Aorta (tissue), 5 donors: ENCODE results near the gene FBXW5. TPM values are rescaled to one million over a fixed set of nuclear protein-coding genes. Genes with fewer than 3 reads are reported as not detected.

ENCODE experiments used
- ATAC-seq: fragments of 200-7000 bp; cut with Tn5 transposase; one replicate; pipeline ENCODE4 v1.9.1; 2022; ENCODE audit warnings: moderate library complexity; ENCODE audit not compliant: low FRiP score
- DNase-seq, 2 donors: peaks; one replicate each; pipeline ENCODE4 v3.0.0-alpha.2; 2020
- H3K27ac ChIP-seq, 2 donors: one replicate each; pipeline ENCODE4 v1.5.1; 2013; ENCODE audit warnings: low read length in 2 of 2, mild to moderate bottlenecking in 2 of 2, moderate library complexity in 2 of 2, control low read depth in 1 of 2, inconsistent platforms in 1 of 2, low read depth in 1 of 2
- H3K27me3 ChIP-seq, 2 donors: one replicate each; pipeline ENCODE4 v1.6.1; 2013; ENCODE audit warnings: control low read depth in 1 of 2, low read length in 1 of 2, mild to moderate bottlenecking in 1 of 2, moderate library complexity in 1 of 2; ENCODE audit not compliant: insufficient read depth in 2 of 2, control insufficient read depth in 1 of 2
- H3K36me3 ChIP-seq, 2 donors: one replicate each; pipeline ENCODE4 v1.6.1; 2013; ENCODE audit warnings: control low read depth in 1 of 2, low read length in 1 of 2, mild to moderate bottlenecking in 1 of 2; ENCODE audit not compliant: insufficient read depth in 2 of 2, control insufficient read depth in 1 of 2
- H3K4me1 ChIP-seq, 2 donors: one replicate each; pipeline ENCODE4 v1.6.1; 2013; ENCODE audit warnings: low read length in 2 of 2, control low read depth in 1 of 2, mild to moderate bottlenecking in 1 of 2, moderate library complexity in 1 of 2; ENCODE audit not compliant: insufficient read depth in 2 of 2, control insufficient read depth in 1 of 2
- H3K4me3 ChIP-seq, 2 donors: one replicate each; pipeline ENCODE4 v1.5.1; 2013; ENCODE audit warnings: low read length in 2 of 2, control low read depth in 1 of 2, mild to moderate bottlenecking in 1 of 2
- H3K9me3 ChIP-seq: one replicate; pipeline ENCODE4 v1.6.1; 2013; ENCODE audit warnings: mild to moderate bottlenecking, low read length; ENCODE audit not compliant: control insufficient read depth
- WGBS, 2 donors: extraction: QIAGEN DNeasy Blood & Tissue Kit; methylation state at CpG; one replicate each; pipeline ENCODE4 v1.1.7; 2013; 5-methylcytosine and 5-hydroxymethylcytosine counted together
- intact Hi-C, 2 donors: fragments of 100-400 bp; cut with DNase I; formaldehyde crosslinking; loops; one replicate each; pipeline versions ENCODE4 v1.14.2 to v1.15.0; 2022
- polyA plus RNA-seq, 2 donors: library from polyadenylated mRNA; stranded (reverse); fragments of 200-250 nt; gene quantifications; one replicate each; pipeline ENCODE4 v1.2.3, GENCODE V29; 2013
- total RNA-seq, 2 donors: library from RNA; stranded (reverse); fragmentation: NEBNext Ultra II Directional; extraction: Animal tissue kit (Norgen Biotek cat#: 25700); gene quantifications; one replicate each; pipeline ENCODE4 v1.2.1, GENCODE V29; 2021
- donor health status: healthy with polysubstance abuse.
- donor health status: Bipolar disorder and iron deficiency.
- donor health status: DM: no; HTN: no; CAD: no.
- donor health status: DM: no; HTN: no; CAD: no.
- donor health status: DM: yes; HTN: yes; CAD: no.

Gene FBXW5
- total and polyA plus RNA-seq, 4 donors, result 92.5 to 191 (median 109) TPM

- no peaks in the 10 kb centered on the region for H3K36me3 ChIP-seq
- no peak overlapping the region for H3K27ac ChIP-seq
- DNase-seq (no peak), ATAC-seq (no peak)
- H3K4me3 ChIP-seq, result no peak overlapping the region
- no peaks in the 10 kb centered on the region for H3K9me3 ChIP-seq
- H3K4me1 ChIP-seq, result no peaks in the 10 kb centered on the region
- no peaks in the 10 kb centered on the region for H3K27me3 ChIP-seq
- intact Hi-C loops, result loop anchor here in 1 of 2 donors (2.0 kb wide), 1 partner anchor 41 kb away; the partner anchor contains the start of gene CLIC3
- 90 to 91% methylated on average over 14 of the region's 14 CpGs for WGBS, 2 donors
These were observed 10.8 kb upstream of the FBXW5 start for GRCh38 chr9:136955202-136955942.

- intact Hi-C loops, result loop anchor here in 1 of 2 donors (2.0 to 5.0 kb wide), 2 partner anchors 42 to 78 kb away; partner anchors contain the start of genes CLIC3 and FUT7
- Histone ChIP-seq H3K9me3 (no peaks in the 10 kb centered on the region), H3K4me1 (no peaks in the 10 kb centered on the region), H3K4me3 (no peak overlapping the region), H3K27me3 (no peaks in the 10 kb centered on the region), H3K36me3 (no peaks in the 10 kb centered on the region), H3K27ac (no peak overlapping the region)
- ATAC-seq, result no peak
- 87 to 92% methylated on average over 24 to 25 of the region's 25 CpGs for WGBS, 2 donors
- DNase-seq, result no peak
These were observed 9.9 kb upstream of the FBXW5 start for GRCh38 chr9:136954270-136955083.

- no peaks in the 10 kb centered on the region for H3K36me3 ChIP-seq
- H3K4me1 ChIP-seq, result no peaks in the 10 kb centered on the region
- intact Hi-C loops, result loop anchor here in 1 of 2 donors (2.0 to 5.0 kb wide), 2 partner anchors 43 to 78 kb away; partner anchors contain the start of genes CLIC3 and FUT7
- ATAC-seq, result no peak
- H3K27me3 ChIP-seq, result no peaks in the 10 kb centered on the region
- H3K9me3 ChIP-seq, result no peaks in the 10 kb centered on the region
- WGBS, 2 donors, result 83 to 91% methylated on average over 17 to 19 of the region's 19 CpGs
- no peak for DNase-seq
- H3K27ac ChIP-seq, result no peak overlapping the region
- no peak overlapping the region for H3K4me3 ChIP-seq
These were observed 9.3 kb upstream of the FBXW5 start for GRCh38 chr9:136953771-136954269.

- no peaks in the 10 kb centered on the region for H3K4me1 ChIP-seq
- intact Hi-C loops, result loop anchor here in 1 of 2 donors (5.0 kb wide), 1 partner anchor 79 kb away; the partner anchor contains the start of gene FUT7
- ATAC-seq, result no peak
These were observed 8.6 kb upstream of the FBXW5 start for GRCh38 chr9:136952876-136953770.

GRCh38 chr9:136952321-136952850, 7.8 kb upstream of the FBXW5 start:
- H3K4me3 ChIP-seq, result no peak overlapping the region
- no peak for DNase-seq
- H3K36me3 ChIP-seq, result no peaks in the 10 kb centered on the region
- no peak overlapping the region for H3K27ac ChIP-seq
- WGBS, 2 donors, result 71 to 73% methylated on average over 15 of the region's 15 CpGs
- H3K27me3 ChIP-seq, result no peaks in the 10 kb centered on the region
- intact Hi-C loops, result loop anchor here in 1 of 2 donors (5.0 kb wide), 1 partner anchor 80 kb away; the partner anchor contains the start of gene FUT7
- H3K9me3 ChIP-seq, result no peaks in the 10 kb centered on the region
- ATAC-seq, result no peak
- H3K4me1 ChIP-seq, result no peaks in the 10 kb centered on the region

More at GRCh38 chr9:136952876-136953770, 8.6 kb upstream of the FBXW5 start:
- 91 to 92% methylated on average over 44 of the region's 44 CpGs for WGBS, 2 donors
- Histone ChIP-seq H3K27ac (no peak overlapping the region), H3K4me3 (no peak overlapping the region), H3K27me3 (no peaks in the 10 kb centered on the region), H3K9me3 (no peaks in the 10 kb centered on the region), H3K36me3 (no peaks in the 10 kb centered on the region)
- DNase-seq, result no peak

GRCh38 chr9:136951541-136952320, 7.2 kb upstream of the FBXW5 start, which contains the start of gene LCN12:
Gene LCN12, plus strand, starts transcription at chr9:136952273. Its CDS starts 55 bp downstream, at chr9:136952328.
- intact Hi-C loops, result loop anchor here in 1 of 2 donors (5.0 kb wide), 1 partner anchor 81 kb away; the partner anchor contains the start of gene FUT7

GRCh38 chr9:136950656-136951276, 6.2 kb upstream of the FBXW5 start:
- H3K27ac ChIP-seq, result peak overlapping the region in 1 of 2 donors; percentile 41
- DNase-seq, result no peak
- no peaks in the 10 kb centered on the region for H3K4me1 ChIP-seq
- no peak overlapping the region for H3K4me3 ChIP-seq
- 8 to 14% methylated on average over 8 to 9 of the region's 9 CpGs for WGBS, 2 donors
- H3K9me3 ChIP-seq, result no peaks in the 10 kb centered on the region
- peak; percentile 0 for ATAC-seq
- intact Hi-C loops, result loop anchor here in 1 of 2 donors (5.0 kb wide), 1 partner anchor 82 kb away; the partner anchor contains the start of gene FUT7
- H3K36me3 ChIP-seq, result no peaks in the 10 kb centered on the region
- H3K27me3 ChIP-seq, result no peaks in the 10 kb centered on the region

More at GRCh38 chr9:136951541-136952320, 7.2 kb upstream of the FBXW5 start, which contains the start of gene LCN12:
- no peaks in the 10 kb centered on the region for H3K36me3 ChIP-seq
- ATAC-seq, result no peak
- no peaks in the 10 kb centered on the region for H3K27me3 ChIP-seq
- no peak within 1 kb of the TSS for H3K4me3 ChIP-seq
- DNase-seq, result no peak
- no peaks in the 10 kb centered on the region for H3K9me3 ChIP-seq
- WGBS, 2 donors, result 91% methylated on average over 14 of the region's 14 CpGs
- H3K27ac ChIP-seq, result no peak within 1 kb of the TSS
- H3K4me1 ChIP-seq, result no peaks in the 10 kb centered on the region
